ENCODE results near the gene ZNF335.
A peak's percentile ranks its signal among the peaks of the same experiment; 100 is the strongest.

DNA sequence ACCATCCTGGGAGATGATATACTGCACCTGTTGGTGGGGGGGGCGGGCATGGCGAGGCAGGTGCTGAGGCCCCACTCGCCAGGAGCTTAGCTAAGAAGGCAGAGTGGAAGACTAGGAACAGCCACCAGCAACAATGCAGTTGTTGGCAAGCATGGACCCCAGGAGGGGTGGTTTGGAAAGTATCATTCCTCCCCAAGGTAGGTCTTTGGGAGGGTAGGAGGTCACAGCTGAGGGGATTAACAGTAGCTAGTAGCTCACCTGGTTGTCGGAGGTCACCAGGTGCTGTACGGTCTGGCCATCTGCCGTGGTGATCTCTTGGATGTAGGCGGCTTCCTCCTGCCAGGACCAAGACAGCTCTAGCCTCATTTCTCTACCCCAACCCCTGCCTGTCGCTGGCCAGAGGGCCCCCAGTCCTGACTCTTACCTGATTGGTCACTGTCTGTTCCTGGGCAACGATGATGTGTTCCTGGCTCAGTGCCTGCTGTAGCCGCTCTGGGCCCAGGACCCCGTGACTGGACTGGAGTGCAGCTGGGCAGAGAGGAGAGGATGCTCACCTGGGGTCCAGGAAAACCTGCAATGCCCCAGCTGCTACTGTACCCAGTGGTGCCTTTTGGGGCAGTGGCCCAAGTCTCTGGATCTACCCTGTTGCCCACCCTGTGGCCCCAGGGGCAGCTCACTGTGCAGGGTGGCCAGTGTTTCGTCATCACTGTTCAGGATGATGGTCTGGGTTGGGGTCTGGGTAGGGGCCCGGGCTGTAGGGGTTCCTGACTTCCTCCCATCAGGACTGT is 22.3 kb downstream of the ZNF335 start:
- TF ChIP-seq POLR2AphosphoS5 (IDR thresholded peaks at IDR 0.05; ENCODE audit: insufficient read depth in 1 of 2, low read depth in 1 of 2): peak in 1 of 2 donors; percentile 21
- TF ChIP-seq POLR2A (IDR thresholded peaks at IDR 0.05): no peak

Data from vagina (tissue), 2 donors.